Ishikawa (cell line): ENCODE results near the gene APOBEC3A.

Source experiments
- CEBPB ChIP-seq: IDR thresholded peaks from 2 replicates; pipeline ENCODE4 v1.6.1; 2012
- CREB1 ChIP-seq: IDR thresholded peaks from 2 replicates; pipeline ENCODE4 v1.6.1; 2012; ENCODE audit warnings: low read depth
- EP300 ChIP-seq: IDR thresholded peaks from 2 replicates; pipeline ENCODE4 v1.6.1; 2012; ENCODE audit warnings: borderline replicate concordance
- TAF1 ChIP-seq: IDR thresholded peaks from 2 replicates; pipeline ENCODE4 v1.6.1; 2012; ENCODE audit warnings: low read depth, mild to moderate bottlenecking
- YY1 ChIP-seq: IDR thresholded peaks from 2 replicates; pipeline ENCODE4 v1.6.1; 2012; ENCODE audit warnings: low read depth
- TF ChIP-seq, protein P1 (sequence below): IDR thresholded peaks from 2 replicates; pipeline ENCODE4 v1.6.1; 2012

GRCh38 chr22:38927033-38927781 is 30.2 kb upstream of the APOBEC3A start:
- TF ChIP-seq TAF1: no peak
- TF ChIP-seq, protein P1, sequence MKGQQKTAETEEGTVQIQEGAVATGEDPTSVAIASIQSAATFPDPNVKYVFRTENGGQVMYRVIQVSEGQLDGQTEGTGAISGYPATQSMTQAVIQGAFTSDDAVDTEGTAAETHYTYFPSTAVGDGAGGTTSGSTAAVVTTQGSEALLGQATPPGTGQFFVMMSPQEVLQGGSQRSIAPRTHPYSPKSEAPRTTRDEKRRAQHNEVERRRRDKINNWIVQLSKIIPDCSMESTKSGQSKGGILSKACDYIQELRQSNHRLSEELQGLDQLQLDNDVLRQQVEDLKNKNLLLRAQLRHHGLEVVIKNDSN: no peak
- TF ChIP-seq YY1: no peak
- no peak for TF ChIP-seq CEBPB
- TF ChIP-seq EP300: no peak
- TF ChIP-seq CREB1: no peak
